Measurements from ENCODE around the gene TCEA3.

DNA sequence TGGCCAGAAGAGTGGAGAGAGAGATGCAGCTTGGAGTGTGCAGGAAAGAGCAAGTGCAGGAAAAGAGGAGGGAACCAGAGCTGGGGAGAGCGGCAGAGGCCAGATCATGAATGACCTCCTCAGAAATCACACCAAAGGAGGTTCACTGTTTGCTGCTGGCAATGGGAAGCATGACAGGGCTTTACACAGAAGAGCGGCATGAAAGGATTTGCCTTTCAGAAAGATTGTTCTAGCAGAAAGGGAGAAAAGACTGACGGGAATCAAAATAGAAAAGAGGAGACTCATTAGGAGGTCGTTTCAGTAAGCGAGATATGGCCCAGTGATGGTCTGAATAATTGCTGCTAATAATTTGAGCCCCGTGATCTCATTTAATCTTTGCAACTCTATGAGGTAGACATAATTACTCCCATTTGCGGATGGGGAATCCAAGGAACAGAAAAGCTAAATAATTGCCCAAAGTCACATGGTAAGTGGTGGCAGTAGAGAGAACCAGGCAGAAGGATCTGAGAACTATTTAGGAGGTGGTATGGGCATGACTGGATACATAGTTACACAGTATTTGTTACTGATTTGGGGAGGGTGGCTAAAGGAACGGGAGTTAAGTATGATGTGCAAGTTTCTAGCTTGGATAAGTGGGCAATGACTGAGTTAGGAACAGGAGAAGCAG lies 67.9 kb downstream of the TCEA3 start:
- TF ChIP-seq EZH2 (IDR thresholded peaks at IDR 0.05; ENCODE audit: insufficient read depth, poor library complexity, severe bottlenecking): no peak
- TF ChIP-seq EZH2phosphoT487 (IDR thresholded peaks at IDR 0.05; ENCODE audit: insufficient read depth, low read depth): no peak

Measured in GM23248 (cell line).